ENCODE data around the gene CLSTN2. TPM values are rescaled to one million over a fixed set of nuclear protein-coding genes. Genes with fewer than 3 reads are reported as not detected.

CLSTN2 gene
- total and polyA plus RNA-seq, 4 donors = 0.09 to 2.2 (median 0.55) TPM

DNA sequence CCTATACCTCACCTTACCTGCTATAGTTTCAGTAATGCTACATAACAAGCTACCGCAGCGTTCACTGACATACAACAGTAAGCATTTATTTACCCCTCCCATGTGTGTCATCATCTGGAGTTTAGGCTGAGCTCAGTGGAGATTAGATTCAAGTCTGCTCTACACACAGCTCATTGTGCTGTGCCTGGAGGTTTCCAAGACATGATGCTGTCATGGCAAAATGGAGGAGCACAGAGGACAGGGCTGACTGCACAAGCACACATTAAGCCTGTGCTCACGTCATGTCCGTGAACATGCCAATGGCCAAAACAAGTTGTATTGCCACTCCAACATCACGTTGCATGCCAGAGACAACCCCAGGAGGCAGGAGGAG, 409.1 kb downstream of the CLSTN2 start:
- TF ChIP-seq GABPA (IDR thresholded peaks at IDR 0.05 in 1 of 2, conservative IDR thresholded peaks at IDR 0.05 in 1 of 2) (no peak), RXRA (IDR thresholded peaks at IDR 0.05) (no peak), JUND (IDR thresholded peaks at IDR 0.05) (no peak), YY1 (IDR thresholded peaks at IDR 0.05) (no peak), HNF4G (IDR thresholded peaks at IDR 0.05) (no peak), FOXA1 (IDR thresholded peaks at IDR 0.05) (no peak), EGR1 (IDR thresholded peaks at IDR 0.05; ENCODE audit: low read depth in 2 of 2) (no peak), HNF4A (conservative IDR thresholded peaks at IDR 0.05) (no peak), NR2F2 (IDR thresholded peaks at IDR 0.05) (no peak)
- TF ChIP-seq, protein P1, sequence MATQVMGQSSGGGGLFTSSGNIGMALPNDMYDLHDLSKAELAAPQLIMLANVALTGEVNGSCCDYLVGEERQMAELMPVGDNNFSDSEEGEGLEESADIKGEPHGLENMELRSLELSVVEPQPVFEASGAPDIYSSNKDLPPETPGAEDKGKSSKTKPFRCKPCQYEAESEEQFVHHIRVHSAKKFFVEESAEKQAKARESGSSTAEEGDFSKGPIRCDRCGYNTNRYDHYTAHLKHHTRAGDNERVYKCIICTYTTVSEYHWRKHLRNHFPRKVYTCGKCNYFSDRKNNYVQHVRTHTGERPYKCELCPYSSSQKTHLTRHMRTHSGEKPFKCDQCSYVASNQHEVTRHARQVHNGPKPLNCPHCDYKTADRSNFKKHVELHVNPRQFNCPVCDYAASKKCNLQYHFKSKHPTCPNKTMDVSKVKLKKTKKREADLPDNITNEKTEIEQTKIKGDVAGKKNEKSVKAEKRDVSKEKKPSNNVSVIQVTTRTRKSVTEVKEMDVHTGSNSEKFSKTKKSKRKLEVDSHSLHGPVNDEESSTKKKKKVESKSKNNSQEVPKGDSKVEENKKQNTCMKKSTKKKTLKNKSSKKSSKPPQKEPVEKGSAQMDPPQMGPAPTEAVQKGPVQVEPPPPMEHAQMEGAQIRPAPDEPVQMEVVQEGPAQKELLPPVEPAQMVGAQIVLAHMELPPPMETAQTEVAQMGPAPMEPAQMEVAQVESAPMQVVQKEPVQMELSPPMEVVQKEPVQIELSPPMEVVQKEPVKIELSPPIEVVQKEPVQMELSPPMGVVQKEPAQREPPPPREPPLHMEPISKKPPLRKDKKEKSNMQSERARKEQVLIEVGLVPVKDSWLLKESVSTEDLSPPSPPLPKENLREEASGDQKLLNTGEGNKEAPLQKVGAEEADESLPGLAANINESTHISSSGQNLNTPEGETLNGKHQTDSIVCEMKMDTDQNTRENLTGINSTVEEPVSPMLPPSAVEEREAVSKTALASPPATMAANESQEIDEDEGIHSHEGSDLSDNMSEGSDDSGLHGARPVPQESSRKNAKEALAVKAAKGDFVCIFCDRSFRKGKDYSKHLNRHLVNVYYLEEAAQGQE (IDR thresholded peaks at IDR 0.05) = no peak
- TF ChIP-seq, protein P2, sequence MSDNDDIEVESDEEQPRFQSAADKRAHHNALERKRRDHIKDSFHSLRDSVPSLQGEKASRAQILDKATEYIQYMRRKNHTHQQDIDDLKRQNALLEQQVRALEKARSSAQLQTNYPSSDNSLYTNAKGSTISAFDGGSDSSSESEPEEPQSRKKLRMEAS (IDR thresholded peaks at IDR 0.05) = no peak
- TF ChIP-seq, protein P3, sequence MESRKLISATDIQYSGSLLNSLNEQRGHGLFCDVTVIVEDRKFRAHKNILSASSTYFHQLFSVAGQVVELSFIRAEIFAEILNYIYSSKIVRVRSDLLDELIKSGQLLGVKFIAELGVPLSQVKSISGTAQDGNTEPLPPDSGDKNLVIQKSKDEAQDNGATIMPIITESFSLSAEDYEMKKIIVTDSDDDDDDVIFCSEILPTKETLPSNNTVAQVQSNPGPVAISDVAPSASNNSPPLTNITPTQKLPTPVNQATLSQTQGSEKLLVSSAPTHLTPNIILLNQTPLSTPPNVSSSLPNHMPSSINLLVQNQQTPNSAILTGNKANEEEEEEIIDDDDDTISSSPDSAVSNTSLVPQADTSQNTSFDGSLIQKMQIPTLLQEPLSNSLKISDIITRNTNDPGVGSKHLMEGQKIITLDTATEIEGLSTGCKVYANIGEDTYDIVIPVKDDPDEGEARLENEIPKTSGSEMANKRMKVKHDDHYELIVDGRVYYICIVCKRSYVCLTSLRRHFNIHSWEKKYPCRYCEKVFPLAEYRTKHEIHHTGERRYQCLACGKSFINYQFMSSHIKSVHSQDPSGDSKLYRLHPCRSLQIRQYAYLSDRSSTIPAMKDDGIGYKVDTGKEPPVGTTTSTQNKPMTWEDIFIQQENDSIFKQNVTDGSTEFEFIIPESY (IDR thresholded peaks at IDR 0.05) = no peak
- TF ChIP-seq, protein P4, sequence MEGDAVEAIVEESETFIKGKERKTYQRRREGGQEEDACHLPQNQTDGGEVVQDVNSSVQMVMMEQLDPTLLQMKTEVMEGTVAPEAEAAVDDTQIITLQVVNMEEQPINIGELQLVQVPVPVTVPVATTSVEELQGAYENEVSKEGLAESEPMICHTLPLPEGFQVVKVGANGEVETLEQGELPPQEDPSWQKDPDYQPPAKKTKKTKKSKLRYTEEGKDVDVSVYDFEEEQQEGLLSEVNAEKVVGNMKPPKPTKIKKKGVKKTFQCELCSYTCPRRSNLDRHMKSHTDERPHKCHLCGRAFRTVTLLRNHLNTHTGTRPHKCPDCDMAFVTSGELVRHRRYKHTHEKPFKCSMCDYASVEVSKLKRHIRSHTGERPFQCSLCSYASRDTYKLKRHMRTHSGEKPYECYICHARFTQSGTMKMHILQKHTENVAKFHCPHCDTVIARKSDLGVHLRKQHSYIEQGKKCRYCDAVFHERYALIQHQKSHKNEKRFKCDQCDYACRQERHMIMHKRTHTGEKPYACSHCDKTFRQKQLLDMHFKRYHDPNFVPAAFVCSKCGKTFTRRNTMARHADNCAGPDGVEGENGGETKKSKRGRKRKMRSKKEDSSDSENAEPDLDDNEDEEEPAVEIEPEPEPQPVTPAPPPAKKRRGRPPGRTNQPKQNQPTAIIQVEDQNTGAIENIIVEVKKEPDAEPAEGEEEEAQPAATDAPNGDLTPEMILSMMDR (IDR thresholded peaks at IDR 0.05; ENCODE audit: low read depth, low read length, missing input control) = no peak
- TF ChIP-seq, protein P5, sequence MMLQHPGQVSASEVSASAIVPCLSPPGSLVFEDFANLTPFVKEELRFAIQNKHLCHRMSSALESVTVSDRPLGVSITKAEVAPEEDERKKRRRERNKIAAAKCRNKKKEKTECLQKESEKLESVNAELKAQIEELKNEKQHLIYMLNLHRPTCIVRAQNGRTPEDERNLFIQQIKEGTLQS (IDR thresholded peaks at IDR 0.05) = no peak
- H3K27me3 ChIP-seq (ENCODE audit: control insufficient read depth in 4 of 4, insufficient read depth in 4 of 4, low read length in 3 of 4) = no peaks in the 10 kb centered on the region
- H3K9me3 ChIP-seq (ENCODE audit: control insufficient read depth in 4 of 4, low read length in 3 of 4) = no peaks in the 10 kb centered on the region
- H3K4me3 ChIP-seq (ENCODE audit: low read depth in 1 of 3, low read length in 3 of 3) = no peak overlapping the region
- no peak overlapping the region for H3K27ac ChIP-seq (ENCODE audit: low read depth in 1 of 2, low read length in 2 of 2)
- WGBS = 75% methylated on average over 5 of the region's 5 CpGs
- H3K4me1 ChIP-seq (ENCODE audit: control insufficient read depth in 4 of 4, insufficient read depth in 4 of 4, low read length in 3 of 4) = no peaks in the 10 kb centered on the region
- H3K9ac ChIP-seq (ENCODE audit: low read depth in 1 of 2, low read length in 2 of 2) = no peak overlapping the region
- no peaks in the 10 kb centered on the region for H3K36me3 ChIP-seq (ENCODE audit: control insufficient read depth in 4 of 4, insufficient read depth in 3 of 4, low read depth in 1 of 4, low read length in 3 of 4)
- no peak for DNase-seq (ENCODE audit: low spot score)

DNA sequence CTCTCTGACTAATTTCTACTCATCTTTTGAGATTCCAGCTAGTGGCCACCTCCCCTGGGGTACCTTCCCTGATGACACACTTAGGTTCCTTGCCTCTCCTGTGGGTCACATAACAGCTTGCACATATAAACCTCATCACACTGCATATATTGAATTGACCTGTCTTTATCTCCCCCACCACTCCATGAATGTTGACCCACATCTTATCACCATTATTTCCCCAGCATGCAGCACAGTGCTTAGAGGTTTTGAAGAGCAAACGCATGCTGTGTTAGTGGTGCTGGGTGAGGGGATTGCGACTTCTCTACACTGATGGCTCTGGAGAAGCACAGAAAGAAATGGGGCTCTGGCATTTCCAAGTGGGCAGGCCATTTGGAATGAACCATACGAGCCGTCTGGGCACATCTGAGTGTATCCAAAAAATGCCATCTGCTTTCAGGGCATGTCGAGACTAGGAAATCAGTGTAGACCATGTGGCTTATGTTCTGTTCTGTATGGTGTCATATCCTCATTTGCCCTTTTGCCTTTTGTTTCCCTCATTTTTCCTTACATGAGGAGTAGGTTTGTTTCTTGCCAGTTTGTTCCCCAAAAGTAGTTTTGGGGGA, 409.7 kb downstream of the CLSTN2 start:
- Histone ChIP-seq H3K9me3 (ENCODE audit: control insufficient read depth in 4 of 4, low read length in 3 of 4) (no peaks in the 10 kb centered on the region), H3K9ac (ENCODE audit: low read depth in 1 of 2, low read length in 2 of 2) (no peak overlapping the region), H3K4me1 (ENCODE audit: control insufficient read depth in 4 of 4, insufficient read depth in 4 of 4, low read length in 3 of 4) (no peaks in the 10 kb centered on the region), H3K36me3 (ENCODE audit: control insufficient read depth in 4 of 4, insufficient read depth in 3 of 4, low read depth in 1 of 4, low read length in 3 of 4) (no peaks in the 10 kb centered on the region), H3K4me3 (ENCODE audit: low read depth in 1 of 3, low read length in 3 of 3) (no peak overlapping the region), H3K27ac (ENCODE audit: low read depth in 1 of 2, low read length in 2 of 2) (no peak overlapping the region), H3K27me3 (ENCODE audit: control insufficient read depth in 4 of 4, insufficient read depth in 4 of 4, low read length in 3 of 4) (no peaks in the 10 kb centered on the region)
- no peak for DNase-seq (ENCODE audit: low spot score)
- 75% methylated on average over 5 of the region's 5 CpGs for WGBS
- TF ChIP-seq RAD21 (IDR thresholded peaks at IDR 0.05) (no peak), EGR1 (IDR thresholded peaks at IDR 0.05; ENCODE audit: low read depth in 2 of 2) (no peak), RXRA (IDR thresholded peaks at IDR 0.05) (no peak), FOXA1 (IDR thresholded peaks at IDR 0.05) (no peak), GABPA (IDR thresholded peaks at IDR 0.05 in 1 of 2, conservative IDR thresholded peaks at IDR 0.05 in 1 of 2) (no peak), SP1 (IDR thresholded peaks at IDR 0.05) (no peak), NR2F2 (IDR thresholded peaks at IDR 0.05) (no peak)
- TF ChIP-seq, protein P5 (IDR thresholded peaks at IDR 0.05) = no peak
- TF ChIP-seq, protein P4 (IDR thresholded peaks at IDR 0.05; ENCODE audit: low read depth, low read length, missing input control) = no peak
- TF ChIP-seq, protein P2 (IDR thresholded peaks at IDR 0.05) = no peak
